Smooth muscle cell (in vitro differentiated cells): Measurements from ENCODE around the gene KRTAP10-7. TPM values are rescaled to one million over a fixed set of nuclear protein-coding genes. Genes with fewer than 3 reads are reported as not detected.
"Not testable (repeated sequence)": the region's sequence is repeated elsewhere in the genome, so short reads cannot be mapped to it uniquely, and the experiment has no call there.

ENCODE experiments used
- DNase-seq: peaks from one replicate; lab custom pipeline; 2025; ENCODE audit not compliant: unreplicated experiment; lab: John Stamatoyannopoulos, UW
- H2AFZ ChIP-seq: fragments of 200-600 bp; sonication (generic); 2 replicates; pipeline ENCODE4 v1.6.0; 2016; ENCODE audit warnings: antibody characterized with exemption, low read depth, mild to moderate bottlenecking
- H3F3A ChIP-seq: fragments of 200-600 bp; sonication (generic); 2 replicates; pipeline ENCODE4 v1.6.0; 2017; ENCODE audit warnings: antibody characterized with exemption, low read depth
- H3K27ac ChIP-seq: fragments of 200-600 bp; sonication (generic); 2 replicates; pipeline ENCODE4 v1.5.1; 2016; ENCODE audit warnings: low read depth, mild to moderate bottlenecking
- H3K27me3 ChIP-seq: fragments of 200-600 bp; sonication (generic); 2 replicates; pipeline ENCODE4 v1.6.1; 2016; ENCODE audit warnings: low read depth, mild to moderate bottlenecking
- H3K36me3 ChIP-seq: fragments of 200-600 bp; sonication (generic); 2 replicates; pipeline ENCODE4 v1.5.1; 2016; ENCODE audit warnings: low read depth
- H3K4me1 ChIP-seq: fragments of 200-600 bp; sonication (generic); 2 replicates; pipeline ENCODE4 v1.5.1; 2016; ENCODE audit warnings: low read depth
- H3K4me2 ChIP-seq: fragments of 200-600 bp; sonication (generic); 2 replicates; pipeline ENCODE4 v1.6.0; 2016; ENCODE audit warnings: mild to moderate bottlenecking
- H3K4me3 ChIP-seq: fragments of 200-600 bp; sonication (generic); 2 replicates; pipeline ENCODE4 v1.5.1; 2016; ENCODE audit warnings: mild to moderate bottlenecking
- H3K79me2 ChIP-seq: fragments of 200-600 bp; sonication (generic); 2 replicates; pipeline ENCODE4 v1.6.0; 2016; ENCODE audit warnings: low read depth, mild to moderate bottlenecking
- H3K9ac ChIP-seq: fragments of 200-600 bp; sonication (generic); 2 replicates; pipeline ENCODE4 v1.6.0; 2016; ENCODE audit warnings: low read depth
- H3K9me3 ChIP-seq: fragments of 200-600 bp; sonication (generic); replicated peaks from 2 replicates; pipeline ENCODE4 v1.5.1; 2016; ENCODE audit warnings: low read depth
- H4K20me1 ChIP-seq: fragments of 200-600 bp; sonication (generic); 2 replicates; pipeline ENCODE4 v1.6.0; 2016; ENCODE audit warnings: low read depth
- CTCF ChIP-seq: fragments of 200-600 bp; sonication (generic); IDR thresholded peaks from 2 replicates; pipeline ENCODE4 v1.5.1; 2017; ENCODE audit warnings: borderline replicate concordance, mild to moderate bottlenecking, antibody characterized with exemption; ENCODE audit not compliant: insufficient read depth, poor library complexity, severe bottlenecking
- WGBS: methylation state at CpG from one replicate; pipeline ENCODE4 v1.1.7; 2016; ENCODE audit warnings: low lambda C conversion rate; 5-methylcytosine and 5-hydroxymethylcytosine counted together
- polyA plus RNA-seq: library from polyadenylated mRNA; unstranded; fragments of >200 nt; fragmentation: Nextera tagmentation; extraction: Ambion mirVana; gene quantifications from 2 replicates; pipeline ENCODE4 v1.2.1, GENCODE V29; 2016
- total RNA-seq: library from RNA; depleted of rRNA; stranded (reverse); fragments of >200 nt; gene quantifications from 2 replicates; pipeline ENCODE4 v1.2.3, GENCODE V29; 2014

KRTAP10-7 gene
- total and polyA plus RNA-seq, 2 experiments from 2014 or later, result not detected

GRCh38 chr21:44609193-44609592 lies 8.8 kb downstream of the KRTAP10-7 start:
- DNase-seq, result no peak
- Histone ChIP-seq H3K79me2 (no peaks in the 10 kb centered on the region), H3K4me1 (no peaks in the 10 kb centered on the region), H3K4me3 (no peak overlapping the region), H3F3A (no peaks in the 10 kb centered on the region), H3K27ac (no peak overlapping the region), H3K4me2 (no peak overlapping the region), H3K36me3 (no peaks in the 10 kb centered on the region), H3K9ac (no peak overlapping the region), H2AFZ (no peak overlapping the region), H3K27me3 (no peaks in the 10 kb centered on the region), H4K20me1 (no peaks in the 10 kb centered on the region), H3K9me3 (peaks cover 9% of the 10 kb centered on the region)
- no peak for TF ChIP-seq CTCF

- not testable (repeated sequence) for H3K9ac ChIP-seq, H3K4me2 ChIP-seq, H3K9me3 ChIP-seq, H3K27me3 ChIP-seq, DNase-seq, H3K27ac ChIP-seq, H3F3A ChIP-seq, H4K20me1 ChIP-seq, H3K4me3 ChIP-seq, H3K79me2 ChIP-seq, H3K4me1 ChIP-seq, H2AFZ ChIP-seq, H3K36me3 ChIP-seq
- WGBS, result 93% methylated on average over 7 of the region's 7 CpGs
Measured at GRCh38 chr21:44610157-44610843, 9.9 kb downstream of the KRTAP10-7 start.

GRCh38 chr21:44611551-44611950 lies 11.2 kb downstream of the KRTAP10-7 start:
- no peaks in the 10 kb centered on the region for H4K20me1 ChIP-seq
- WGBS, result 92% methylated on average over 4 of the region's 4 CpGs
- H3K79me2 ChIP-seq, result no peaks in the 10 kb centered on the region
- peaks cover 9% of the 10 kb centered on the region for H3K9me3 ChIP-seq
- no peaks in the 10 kb centered on the region for H3F3A ChIP-seq
- no peak for TF ChIP-seq CTCF
- no peak overlapping the region for H3K9ac ChIP-seq
- H3K27ac ChIP-seq, result no peak overlapping the region
- no peak overlapping the region for H3K4me2 ChIP-seq
- H2AFZ ChIP-seq, result no peak overlapping the region
- no peaks in the 10 kb centered on the region for H3K27me3 ChIP-seq
- no peak for DNase-seq
- no peaks in the 10 kb centered on the region for H3K4me1 ChIP-seq
- no peak overlapping the region for H3K4me3 ChIP-seq
- H3K36me3 ChIP-seq, result no peaks in the 10 kb centered on the region

GRCh38 chr21:44612029-44612486 lies 11.7 kb downstream of the KRTAP10-7 start, which contains the start of gene KRTAP10-8:
KRTAP10-8 (plus strand) TSS chr21:44612079; CDS start chr21:44612101, 22 bp downstream.
- Histone ChIP-seq H3K9me3 (peaks cover 9% of the 10 kb centered on the region), H3K79me2 (no peaks in the 10 kb centered on the region), H3K4me1 (no peaks in the 10 kb centered on the region), H4K20me1 (no peaks in the 10 kb centered on the region), H2AFZ (no peak within 1 kb of the TSS), H3K27ac (no peak within 1 kb of the TSS), H3F3A (no peaks in the 10 kb centered on the region), H3K36me3 (no peaks in the 10 kb centered on the region), H3K9ac (no peak within 1 kb of the TSS), H3K4me2 (no peak within 1 kb of the TSS), H3K27me3 (no peaks in the 10 kb centered on the region), H3K4me3 (no peak within 1 kb of the TSS)
- DNase-seq, result no peak
- WGBS, result 93% methylated on average over 8 of the region's 8 CpGs
- no peak for TF ChIP-seq CTCF
